ENCODE results near the gene CIB4. TPM values are rescaled to one million over a fixed set of nuclear protein-coding genes. Genes with fewer than 3 reads are reported as not detected.

CIB4 gene
- total and polyA plus RNA-seq, 2 of the 13 experiments (the other 11 are each of a cell fraction or from before 2014, with no cell fraction given) = not detected

- Histone ChIP-seq H2AFZ (ENCODE audit: low read length) (no peak overlapping the region), H3K4me2 (ENCODE audit: low read depth, low read length) (no peak overlapping the region), H3K9ac (ENCODE audit: insufficient read depth, low read depth, low read length) (no peak overlapping the region), H3K27me3 (ENCODE audit: control insufficient read depth in 1 of 2, insufficient read depth in 2 of 2, low read length in 2 of 2) (peaks cover 0 to 21% of the 10 kb centered on the region in 2 experiments; a peak in 3 of 5 replicates), H3K4me1 (ENCODE audit: insufficient read depth, low read length) (peaks cover 23% of the 10 kb centered on the region), H3K4me3 (replicated peaks in 1 of 3; ENCODE audit: insufficient read depth in 1 of 3, low read depth in 2 of 3, low read length in 3 of 3) (no peak overlapping the region), H3K27ac (ENCODE audit: extremely low read length, insufficient read depth, low read length) (no peak overlapping the region), H3K79me2 (ENCODE audit: insufficient read depth, low read length) (no peaks in the 10 kb centered on the region), H3K9me3 (ENCODE audit: low read length) (peaks cover 4% of the 10 kb centered on the region; the same call in 1 of the 2 replicates), H4K20me1 (ENCODE audit: insufficient read depth, low read length) (no peaks in the 10 kb centered on the region), H3K36me3 (replicated peaks in 1 of 2; ENCODE audit: control insufficient read depth in 1 of 2, insufficient read depth in 2 of 2, low read length in 2 of 2) (no peaks in the 10 kb centered on the region)
- DNase-seq (ENCODE audit: low spot score) = no peak
- no peak for FAIRE-seq
- no peak for ATAC-seq
- TF ChIP-seq MTA1 (CRISPR knock-in tag; IDR thresholded peaks at IDR 0.05; ENCODE audit: borderline replicate concordance) = no peak
- CTCF ChIA-PET (ENCODE audit: low intra/inter-chr PET ratio, low total read pairs) = interaction anchor here (7.6 kb wide), 1 partner anchor 138 kb away, joined by 118 read pairs; no protein-coding TSS in a partner anchor
- intact Hi-C loops (cut with micrococcal nuclease; ENCODE audit: unreplicated experiment) (no loop called here), in situ Hi-C loops (cut with HindIII; ENCODE audit: extremely low pct_ligation_motif_present, low pct_unique_long_range_greater_than_20kb) (no loop called here)
- POLR2A ChIA-PET = no interaction called here
- no TSS peak for BruUV-seq (replicated peaks)
- WGBS (ENCODE audit: low lambda C conversion rate) = 48% methylated on average over 5 of the region's 5 CpGs
Observed at GRCh38 chr2:26606847-26607190, 34.3 kb downstream of the CIB4 start.

GRCh38 chr2:26605999-26606846 lies 34.9 kb downstream of the CIB4 start:
- intact Hi-C loops (cut with micrococcal nuclease; ENCODE audit: unreplicated experiment) = loop anchor here (1.0 kb wide), 1 partner anchor 139 kb away; no protein-coding TSS in a partner anchor
- BruUV-seq (replicated peaks) = no TSS peak
- Histone ChIP-seq H3K4me2 (ENCODE audit: low read depth, low read length) (no peak overlapping the region), H3K79me2 (ENCODE audit: insufficient read depth, low read length) (no peaks in the 10 kb centered on the region), H2AFZ (ENCODE audit: low read length) (no peak overlapping the region), H3K4me1 (ENCODE audit: insufficient read depth, low read length) (peaks cover 21% of the 10 kb centered on the region), H3K27ac (ENCODE audit: extremely low read length, insufficient read depth, low read length) (no peak overlapping the region), H3K4me3 (replicated peaks in 1 of 3; ENCODE audit: insufficient read depth in 1 of 3, low read depth in 2 of 3, low read length in 3 of 3) (no peak overlapping the region), H3K9me3 (ENCODE audit: low read length) (peaks cover 4% of the 10 kb centered on the region; the same call in 1 of the 2 replicates), H3K36me3 (replicated peaks in 1 of 2; ENCODE audit: control insufficient read depth in 1 of 2, insufficient read depth in 2 of 2, low read length in 2 of 2) (no peaks in the 10 kb centered on the region), H3K9ac (ENCODE audit: insufficient read depth, low read depth, low read length) (no peak overlapping the region), H3K27me3 (ENCODE audit: control insufficient read depth in 1 of 2, insufficient read depth in 2 of 2, low read length in 2 of 2) (peaks cover 0 to 21% of the 10 kb centered on the region in 2 experiments; a peak in 3 of 5 replicates), H4K20me1 (ENCODE audit: insufficient read depth, low read length) (no peaks in the 10 kb centered on the region)
- ChIA-PET CTCF (ENCODE audit: low intra/inter-chr PET ratio, low total read pairs) (interaction anchor here (7.6 kb wide), 1 partner anchor 139 kb away, joined by 118 read pairs; no protein-coding TSS in a partner anchor), POLR2A (no interaction called here)
- FAIRE-seq = no peak
- DNase-seq (ENCODE audit: low spot score) = no peak
- in situ Hi-C loops (cut with HindIII; ENCODE audit: extremely low pct_ligation_motif_present, low pct_unique_long_range_greater_than_20kb) = no loop called here
- ATAC-seq = no peak
- TF ChIP-seq KMT2B (CRISPR knock-in tag; IDR thresholded peaks at IDR 0.05) = no peak
- TF ChIP-seq FOXA3 (CRISPR knock-in tag; IDR thresholded peaks at IDR 0.05) = no peak
- TF ChIP-seq ZNF569 (CRISPR knock-in tag; IDR thresholded peaks at IDR 0.05; ENCODE audit: borderline replicate concordance) = no peak
- TF ChIP-seq BATF2 (CRISPR knock-in tag; IDR thresholded peaks at IDR 0.05) = no peak
- TF ChIP-seq BRF2 (CRISPR knock-in tag; IDR thresholded peaks at IDR 0.05) = no peak
- no peak for TF ChIP-seq ZFP82 (CRISPR knock-in tag; IDR thresholded peaks at IDR 0.05; ENCODE audit: borderline replicate concordance)
- 46% methylated on average over 18 of the region's 18 CpGs for WGBS (ENCODE audit: low lambda C conversion rate)

Data from HepG2 (cell line).